K562 (cell line): ENCODE measurements around the gene MGA. TPM values are rescaled to one million over a fixed set of nuclear protein-coding genes. Genes with fewer than 3 reads are reported as not detected.

Experiments used
- ATAC-seq: fragments of 200-7000 bp; cut with Tn5 transposase; 3 replicates; pipeline ENCODE4 v1.9.1; 2020; ENCODE audit warnings: moderate library complexity
- BruUV-seq: library from RNA; stranded (reverse); fragments of 400-500 nt; replicated peaks from 2 replicates; lab custom pipeline; 2021; lab: Mats Ljungman, UMichigan
- CTCF ChIA-PET: fragments of 300-600 bp; formaldehyde crosslinking; extraction: SDS; loops from one replicate; lab custom pipeline; 2021; ENCODE audit warnings: low intra/inter-chr PET ratio; lab: Yijun Ruan, JAX
- POLR2A ChIA-PET: fragments of 300-600, 350-650 bp; sonication (Branson Sonifier 250); formaldehyde crosslinking; extraction: SDS; loops from one replicate; lab custom pipeline; 2021; ENCODE audit warnings: antibody characterized with exemption, inconsistent platforms; lab: Yijun Ruan, JAX
- DNase-seq, 4 experiments: peaks; one replicate each; pipeline versions ENCODE4 v3.0.0 to v3.0.0-alpha.2; 2011 to 2018; ENCODE audit warnings: low spot score in 3 of 4, mixed read lengths in 3 of 4; ENCODE audit errors: extremely low read depth in 1 of 4
- FAIRE-seq: peaks from 2 replicates; lab custom pipeline; 2011; peaks lifted over from hg19 to GRCh38; lab: Jason Lieb, UNC
- H2AFZ ChIP-seq: 2 replicates; pipeline ENCODE4 v1.6.0; 2011; ENCODE audit warnings: low read depth, low read length, control low read depth, inconsistent platforms
- H3K27ac ChIP-seq: fragments of 200-600 bp; 3 replicates; pipeline ENCODE4 v1.8.0; 2011; ENCODE audit warnings: low read depth, mild to moderate bottlenecking, control low read depth, inconsistent platforms, low read length, moderate library complexity, mixed read lengths; ENCODE audit errors: extremely low read depth
- H3K27me3 ChIP-seq, 2 experiments: fragments of 300-600 bp in 1 of 2; 2 replicates in 1 of 2; 3 replicates in 1 of 2; pipeline versions ENCODE4 v1.6.0 to v1.8.0; 2011; ENCODE audit warnings: inconsistent platforms in 2 of 2, low read length in 2 of 2, mild to moderate bottlenecking in 1 of 2, mixed read lengths in 1 of 2, moderate library complexity in 1 of 2; ENCODE audit not compliant: control insufficient read depth in 2 of 2, insufficient read depth in 2 of 2
- H3K36me3 ChIP-seq: fragments of 300-600 bp; 3 replicates; pipeline ENCODE4 v1.8.0; 2011; ENCODE audit warnings: mild to moderate bottlenecking, low read length, inconsistent platforms; ENCODE audit not compliant: control insufficient read depth, insufficient read depth
- H3K4me1 ChIP-seq, 2 experiments: fragments of 200-600 bp in 1 of 2; replicated peaks in 1 of 2; 2 replicates in 1 of 2; 3 replicates in 1 of 2; pipeline versions ENCODE4 v1.5.1 to v1.8.0; 2011; ENCODE audit warnings: inconsistent platforms in 2 of 2, low read length in 2 of 2, mild to moderate bottlenecking in 1 of 2, mixed read lengths in 1 of 2, moderate library complexity in 1 of 2; ENCODE audit not compliant: control insufficient read depth in 2 of 2, insufficient read depth in 2 of 2
- H3K4me2 ChIP-seq: 2 replicates; pipeline ENCODE4 v1.6.1; 2011; ENCODE audit warnings: low read length, control low read depth, inconsistent platforms, mixed read lengths; ENCODE audit not compliant: insufficient read depth
- H3K4me3 ChIP-seq: fragments of 200-600 bp; sonication (generic), shearing (Covaris generic); 2 replicates; pipeline ENCODE4 v1.5.1; 2016; ENCODE audit warnings: control low read depth, inconsistent platforms
- H3K79me2 ChIP-seq: fragments of 200-600 bp; 3 replicates; pipeline ENCODE4 v1.8.0; 2011; ENCODE audit warnings: low read length, inconsistent platforms; ENCODE audit not compliant: control insufficient read depth, insufficient read depth
- H3K9ac ChIP-seq, 2 experiments: 2 replicates each; pipeline versions ENCODE4 v1.6.0 to v1.6.1; 2011; ENCODE audit warnings: low read depth in 2 of 2, low read length in 2 of 2, control low read depth in 1 of 2, inconsistent platforms in 1 of 2, mild to moderate bottlenecking in 1 of 2, mixed read lengths in 1 of 2; ENCODE audit not compliant: insufficient read depth in 1 of 2
- H3K9me1 ChIP-seq: one replicate; pipeline ENCODE4 v1.6.0; 2011; ENCODE audit warnings: inconsistent platforms, mild to moderate bottlenecking, low read length, moderate library complexity; ENCODE audit not compliant: control insufficient read depth, insufficient read depth
- H3K9me3 ChIP-seq: replicated peaks from 2 replicates; pipeline ENCODE4 v1.5.1; 2011; ENCODE audit warnings: low read depth, low read length, inconsistent platforms; ENCODE audit not compliant: control insufficient read depth, insufficient read depth
- H4K20me1 ChIP-seq: replicated peaks from 2 replicates; pipeline ENCODE4 v1.6.1; 2011; ENCODE audit warnings: low read length, inconsistent platforms, mixed read lengths; ENCODE audit not compliant: control insufficient read depth, insufficient read depth
- ARNT ChIP-seq, 2 experiments: fragments of 450-650 bp; IDR thresholded peaks; 2 replicates each; pipeline ENCODE4 v1.6.1; 2016; ENCODE audit warnings: mild to moderate bottlenecking in 1 of 2
- EHMT2 ChIP-seq: fragments of 450-650 bp; IDR thresholded peaks from 2 replicates; pipeline ENCODE4 v1.6.1; 2018; ENCODE audit warnings: antibody characterized with exemption
- ETV6 ChIP-seq, 3 experiments: fragments of 150-350 bp in 1 of 3; sonication (generic) in 1 of 3; formaldehyde crosslinking in 1 of 3; IDR thresholded peaks; 2 replicates each; pipeline versions ENCODE4 v1.6.1 to v1.8.0; 2014 to 2022; ENCODE audit warnings: borderline replicate concordance in 2 of 3, low read depth in 2 of 3, antibody characterized with exemption in 1 of 3, low read length in 1 of 3, mild to moderate bottlenecking in 1 of 3, missing genetic modification reagents in 1 of 3
- EWSR1 ChIP-seq: fragments of 450-650 bp; IDR thresholded peaks from 2 replicates; pipeline ENCODE4 v1.6.1; 2018; ENCODE audit warnings: borderline replicate concordance, mild to moderate bottlenecking, low read depth, moderate library complexity; ENCODE audit not compliant: partially characterized antibody
- FOXK2 ChIP-seq, 2 experiments: fragments of 450-650 bp; IDR thresholded peaks in 1 of 2; conservative IDR thresholded peaks in 1 of 2; 2 replicates each; pipeline ENCODE4 v1.6.1; 2016; ENCODE audit warnings: low read depth in 2 of 2, mild to moderate bottlenecking in 1 of 2
- IRF9 ChIP-seq: fragments of 450-650 bp; IDR thresholded peaks from 2 replicates; pipeline ENCODE4 v1.6.1; 2016; ENCODE audit warnings: missing biosample characterization, missing genetic modification characterization
- JUN ChIP-seq, 2 experiments: sonication (generic) in 1 of 2; formaldehyde crosslinking in 1 of 2; IDR thresholded peaks; 2 replicates each; pipeline versions ENCODE4 v1.6.1 to v1.8.0; 2012 to 2022; ENCODE audit warnings: borderline replicate concordance in 2 of 2, mild to moderate bottlenecking in 2 of 2, improper control_type of control experiment in 1 of 2, low read depth in 1 of 2, low read length in 1 of 2, missing genetic modification reagents in 1 of 2
- MBD2 ChIP-seq: sonication (generic); IDR thresholded peaks from 2 replicates; pipeline ENCODE4 v1.6.1; 2016; ENCODE audit warnings: low read depth, borderline replicate concordance
- MECOM ChIP-seq: fragments of 250-450 bp; sonication (Bioruptor Pico); IDR thresholded peaks from 2 replicates; pipeline ENCODE4 v1.8.0; 2022; ENCODE audit warnings: inconsistent platforms
- MYNN ChIP-seq, 2 experiments: sonication (generic); formaldehyde crosslinking in 1 of 2; IDR thresholded peaks; 2 replicates each; pipeline versions ENCODE4 v1.5.0 to v1.6.1; 2016 to 2020; ENCODE audit warnings: antibody characterized with exemption in 1 of 2, missing genetic modification reagents in 1 of 2
- NR2C2 ChIP-seq, 2 experiments: fragments of 200-800 bp in 1 of 2; sonication (Bioruptor generic) in 1 of 2; sonication (generic) in 1 of 2; formaldehyde crosslinking in 1 of 2; IDR thresholded peaks; 2 replicates each; pipeline versions ENCODE4 v1.6.1 to v1.8.0; 2016 to 2022; ENCODE audit warnings: mild to moderate bottlenecking in 1 of 2, missing compliant biosample characterization in 1 of 2, missing genetic modification characterization in 1 of 2, missing genetic modification reagents in 1 of 2
- SLC30A9 ChIP-seq: fragments of 250-450 bp; sonication (Bioruptor Pico); IDR thresholded peaks from 2 replicates; pipeline ENCODE4 v1.8.0; 2022; ENCODE audit warnings: mild to moderate bottlenecking, moderate library complexity
- ZC3H11A ChIP-seq: IDR thresholded peaks from 2 replicates; pipeline ENCODE4 v1.6.1; 2012; ENCODE audit warnings: low read depth, low read length, improper control_type of control experiment
- ZNF316 ChIP-seq: fragments of 450-650 bp; IDR thresholded peaks from 2 replicates; pipeline ENCODE4 v1.6.1; 2016
- ZNF57 ChIP-seq: fragments of 450-650 bp; formaldehyde crosslinking; IDR thresholded peaks from 2 replicates; pipeline ENCODE4 v1.4.0; 2020; ENCODE audit warnings: mild to moderate bottlenecking, moderate library complexity
- ZNF780A ChIP-seq: fragments of 250-450 bp; sonication (Bioruptor Pico); IDR thresholded peaks from 2 replicates; pipeline ENCODE4 v1.5.0; 2021; ENCODE audit warnings: mild to moderate bottlenecking
- WGBS: fragments of 100-300 bp; shearing (Covaris generic); methylation state at CpG from one replicate; pipeline ENCODE4 v1.1.6; 2016; ENCODE audit warnings: low coverage, mixed read lengths; ENCODE audit not compliant: insufficient coverage; ENCODE audit errors: missing lambda C conversion rate; 5-methylcytosine and 5-hydroxymethylcytosine counted together
- in situ Hi-C: fragments of 300-500 bp; cut with MboI; formaldehyde crosslinking; loops from 4 replicates; pipeline ENCODE4 v1.15.0; 2018; ENCODE audit warnings: inconsistent platforms, mixed read lengths
- intact Hi-C: fragments of 100-400 bp; cut with micrococcal nuclease; formaldehyde crosslinking; loops from 2 replicates; pipeline ENCODE4 v1.14.2; 2022
- polyA plus RNA-seq, 8 experiments: library from polyadenylated mRNA; depleted of rRNA in 4 of 8; stranded (reverse) in 5 of 8; unstranded in 3 of 8; fragments of >200 nt; fragmentation: Nextera tagmentation in 2 of 8; fragmentation: Illumina TruSeq in 1 of 8; extraction: Ambion mirVana in 2 of 8; extraction: Trizol in 1 of 8; gene quantifications; 2 replicates each; pipeline versions ENCODE4 v1.2.1 to v1.2.3, GENCODE V29; 2011 to 2014; ENCODE audit warnings: inconsistent platforms in 1 of 8, missing spikeins in 1 of 8
- total RNA-seq, 7 experiments: library from RNA; depleted of rRNA in 6 of 7; stranded (reverse); fragments of >200 nt in 6 of 7; fragmentation: Illumina TruSeq in 2 of 7; extraction: Trizol in 2 of 7; gene quantifications; 2 replicates each; pipeline versions ENCODE4 v1.2.1 to v1.2.3, GENCODE V29; 2011 to 2021; ENCODE audit warnings: low replicate concordance in 1 of 7
- TF ChIP-seq, protein P1 (sequence below), 2 experiments: fragments of 450-650 bp; IDR thresholded peaks; 2 replicates each; pipeline ENCODE4 v1.6.1; 2016

MGA gene
- total and polyA plus RNA-seq, 9 of the 15 experiments (the other 6 are each of a cell fraction or from before 2014, with no cell fraction given): 4.7 to 56.1 (median 21.1) TPM

- in situ Hi-C loops: no loop called here
- no peak for ATAC-seq
- POLR2A ChIA-PET: interaction anchor here (0.7 to 4.4 kb wide), 10 partner anchors 10 to 175 kb away, joined by 3 to 30 read pairs (median 4); no protein-coding TSS in a partner anchor
- TF ChIP-seq ARNT (IDR thresholded peaks at IDR 0.05): no peak
- TF ChIP-seq ETV6 (IDR thresholded peaks at IDR 0.05; ENCODE audit: borderline replicate concordance in 1 of 2, low read depth in 2 of 2, low read length in 1 of 2): no peak
- no peak for TF ChIP-seq ETV6 (CRISPR knock-in tag; IDR thresholded peaks at IDR 0.05; ENCODE audit: borderline replicate concordance)
- TF ChIP-seq ZNF780A: no peak
- TF ChIP-seq EHMT2: peak; percentile 54; the same call in 1 of the 2 replicates
- no peak for TF ChIP-seq ZNF57 (CRISPR knock-in tag)
- TF ChIP-seq ZNF316: no peak
- no peak for TF ChIP-seq ZC3H11A
- TF ChIP-seq, protein P1, sequence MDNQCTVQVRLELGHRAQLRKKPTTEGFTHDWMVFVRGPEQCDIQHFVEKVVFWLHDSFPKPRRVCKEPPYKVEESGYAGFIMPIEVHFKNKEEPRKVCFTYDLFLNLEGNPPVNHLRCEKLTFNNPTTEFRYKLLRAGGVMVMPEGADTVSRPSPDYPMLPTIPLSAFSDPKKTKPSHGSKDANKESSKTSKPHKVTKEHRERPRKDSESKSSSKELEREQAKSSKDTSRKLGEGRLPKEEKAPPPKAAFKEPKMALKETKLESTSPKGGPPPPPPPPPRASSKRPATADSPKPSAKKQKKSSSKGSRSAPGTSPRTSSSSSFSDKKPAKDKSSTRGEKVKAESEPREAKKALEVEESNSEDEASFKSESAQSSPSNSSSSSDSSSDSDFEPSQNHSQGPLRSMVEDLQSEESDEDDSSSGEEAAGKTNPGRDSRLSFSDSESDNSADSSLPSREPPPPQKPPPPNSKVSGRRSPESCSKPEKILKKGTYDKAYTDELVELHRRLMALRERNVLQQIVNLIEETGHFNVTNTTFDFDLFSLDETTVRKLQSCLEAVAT (IDR thresholded peaks at IDR 0.05): no peak
- TF ChIP-seq IRF9 (tag): no peak
- TF ChIP-seq NR2C2 (CRISPR knock-in tag; IDR thresholded peaks at IDR 0.05): no peak
- no peak for TF ChIP-seq NR2C2 (tag; IDR thresholded peaks at IDR 0.05)
- TF ChIP-seq FOXK2 (conservative IDR thresholded peaks at IDR 0.05 in 1 of 2, IDR thresholded peaks at IDR 0.05 in 1 of 2; ENCODE audit: low read depth in 2 of 2): no peak
- no peak for TF ChIP-seq MBD2
- no peak for TF ChIP-seq EWSR1
- no peak for TF ChIP-seq SLC30A9 (CRISPR knock-in tag)
- no peak for TF ChIP-seq MYNN (IDR thresholded peaks at IDR 0.05)
- TF ChIP-seq MYNN (CRISPR knock-in tag; IDR thresholded peaks at IDR 0.05): no peak
- no peak for TF ChIP-seq JUN (IDR thresholded peaks at IDR 0.05; ENCODE audit: borderline replicate concordance, low read depth, low read length)
- no peak for TF ChIP-seq JUN (CRISPR knock-in tag; IDR thresholded peaks at IDR 0.05; ENCODE audit: borderline replicate concordance)
- peak; percentile 49; the same call in 1 of the 2 replicates for TF ChIP-seq MECOM
Measured at GRCh38 chr15:41659855-41660234, 360 bp upstream of the MGA start.

More at GRCh38 chr15:41659855-41660234, 360 bp upstream of the MGA start:
- Histone ChIP-seq H3K27ac (peak overlapping the region; percentile 95), H3K9ac (peak overlapping the region; percentile 91 to 92), H3K4me2 (peak overlapping the region; percentile 98; the same call in 1 of the 2 replicates), H3K4me1 (peaks cover 15 to 26% of the 10 kb centered on the region in 2 experiments), H3K4me3 (peak overlapping the region; percentile 51; the same call in 1 of the 2 replicates), H4K20me1 (no peaks in the 10 kb centered on the region; the same call in none of the 2 replicates), H3K79me2 (peaks cover 43% of the 10 kb centered on the region), H3K36me3 (no peaks in the 10 kb centered on the region), H3K9me1 (no peaks in the 10 kb centered on the region), H3K27me3 (no peaks in the 10 kb centered on the region), H3K9me3 (no peaks in the 10 kb centered on the region; the same call in 1 of the 2 replicates), H2AFZ (peak overlapping the region; percentile 96)
- no peak for FAIRE-seq
- peak in 1 of 4 experiments; percentile 9 for DNase-seq
- WGBS: 65% methylated on average over 20 of the region's 21 CpGs
- TSS peak; percentile 52 for BruUV-seq
- CTCF ChIA-PET: no interaction called here
- intact Hi-C loops: loop anchor here (2.0 to 10.0 kb wide), 3 partner anchors 58 to 195 kb away; no protein-coding TSS in a partner anchor
